IMR-90 (cell line): ENCODE measurements around the gene PPHLN1. TPM values are rescaled to one million over a fixed set of nuclear protein-coding genes. Genes with fewer than 3 reads are reported as not detected.

Experiments used
- ATAC-seq: fragments of 200-7000 bp; cut with Tn5 transposase; 2 replicates; pipeline ENCODE4 v1.9.1; 2020; ENCODE audit warnings: low read depth, mild to moderate bottlenecking, moderate library complexity
- BruUV-seq: library from RNA; stranded (reverse); fragments of 400-500 nt; replicated peaks from 2 replicates; lab custom pipeline; 2021; lab: Mats Ljungman, UMichigan
- CTCF ChIA-PET: fragments of 300-600 bp; formaldehyde crosslinking; extraction: SDS; loops from one replicate; lab custom pipeline; 2021; ENCODE audit warnings: antibody characterized with exemption; lab: Yijun Ruan, JAX
- POLR2A ChIA-PET: fragments of 300-600 bp; sonication (Branson Sonifier 250); formaldehyde crosslinking; loops from one replicate; lab custom pipeline; 2022; ENCODE audit warnings: antibody characterized with exemption; ENCODE audit not compliant: unreplicated experiment; lab: Charles Lee
- DNase-seq: peaks from one replicate; pipeline ENCODE4 v3.0.0; 2013
- H2AFZ ChIP-seq: replicated peaks from 2 replicates; pipeline ENCODE3; 2013; ENCODE audit warnings: low read length, mild to moderate bottlenecking; ENCODE audit not compliant: poor library complexity
- H2AK5ac ChIP-seq: 2 replicates; pipeline ENCODE4 v1.6.1; 2013; ENCODE audit warnings: low read depth, low read length, inconsistent platforms
- H2AK9ac ChIP-seq: replicated peaks from 2 replicates; pipeline ENCODE3; 2013; ENCODE audit warnings: mild to moderate bottlenecking, low read depth, low read length, moderate library complexity; ENCODE audit not compliant: poor library complexity
- H2BK120ac ChIP-seq: 2 replicates; pipeline ENCODE4 v1.6.1; 2013; ENCODE audit warnings: low read depth, low read length, inconsistent platforms
- H2BK15ac ChIP-seq: 3 replicates; pipeline ENCODE4 v1.6.1; 2013; ENCODE audit warnings: low read depth, low read length, inconsistent platforms
- H2BK20ac ChIP-seq: 2 replicates; pipeline ENCODE4 v1.6.1; 2013; ENCODE audit warnings: low read depth, mild to moderate bottlenecking, inconsistent platforms, low read length, moderate library complexity
- H2BK5ac ChIP-seq: 2 replicates; pipeline ENCODE4 v1.6.1; 2013; ENCODE audit warnings: mild to moderate bottlenecking, low read depth, low read length, inconsistent platforms; ENCODE audit not compliant: poor library complexity, severe bottlenecking
- H3K14ac ChIP-seq: replicated peaks from 2 replicates; pipeline ENCODE4 v1.6.1; 2013; ENCODE audit warnings: low read depth, low read length, inconsistent platforms
- H3K18ac ChIP-seq: 2 replicates; pipeline ENCODE4 v1.6.1; 2013; ENCODE audit warnings: low read depth, low read length, control low read depth
- H3K23ac ChIP-seq: 2 replicates; pipeline ENCODE4 v1.6.1; 2013; ENCODE audit warnings: low read depth, low read length, inconsistent platforms
- H3K27ac ChIP-seq: 2 replicates; pipeline ENCODE4 v1.5.1; 2013; ENCODE audit warnings: mild to moderate bottlenecking, control low read depth, low read length; ENCODE audit not compliant: insufficient read depth
- H3K27me3 ChIP-seq: 2 replicates; pipeline ENCODE4 v1.6.1; 2013; ENCODE audit warnings: low read length; ENCODE audit not compliant: control insufficient read depth, insufficient read depth
- H3K36me3 ChIP-seq: 2 replicates; pipeline ENCODE4 v1.6.1; 2013; ENCODE audit warnings: low read length, mixed read lengths; ENCODE audit not compliant: control insufficient read depth, insufficient read depth
- H3K4ac ChIP-seq: 2 replicates; pipeline ENCODE4 v1.6.1; 2013; ENCODE audit warnings: low read depth, low read length, inconsistent platforms
- H3K4me1 ChIP-seq: 2 replicates; pipeline ENCODE4 v1.6.1; 2013; ENCODE audit warnings: low read length, mixed read lengths; ENCODE audit not compliant: control insufficient read depth, insufficient read depth
- H3K4me2 ChIP-seq: 2 replicates; pipeline ENCODE4 v1.6.1; 2013; ENCODE audit warnings: low read depth, mild to moderate bottlenecking, control low read depth, low read length, moderate library complexity
- H3K4me3 ChIP-seq: 2 replicates; pipeline ENCODE4 v1.5.1; 2013; ENCODE audit warnings: low read depth, mild to moderate bottlenecking, control low read depth, low read length, moderate library complexity; ENCODE audit not compliant: insufficient read depth
- H3K56ac ChIP-seq: 2 replicates; pipeline ENCODE4 v1.6.1; 2013; ENCODE audit warnings: low read length, inconsistent platforms; ENCODE audit not compliant: insufficient read depth; ENCODE audit errors: extremely low read depth
- H3K79me1 ChIP-seq, 2 experiments: 2 replicates each; pipeline ENCODE4 v1.6.1; 2013; ENCODE audit warnings: low read length in 2 of 2, inconsistent platforms in 1 of 2, low read depth in 1 of 2
- H3K9ac ChIP-seq: 2 replicates; pipeline ENCODE4 v1.6.1; 2013; ENCODE audit warnings: low read depth, low read length, control low read depth
- H3K9me1 ChIP-seq: 2 replicates; pipeline ENCODE4 v1.6.1; 2013; ENCODE audit warnings: low read length, inconsistent platforms; ENCODE audit not compliant: insufficient read depth
- H3K9me3 ChIP-seq: 2 replicates; pipeline ENCODE4 v1.6.1; 2013; ENCODE audit warnings: low read length; ENCODE audit not compliant: control insufficient read depth, insufficient read depth
- H4K20me1 ChIP-seq: 2 replicates; pipeline ENCODE4 v1.6.1; 2013; ENCODE audit warnings: low read length, inconsistent platforms; ENCODE audit not compliant: insufficient read depth
- H4K5ac ChIP-seq: 2 replicates; pipeline ENCODE4 v1.6.1; 2013; ENCODE audit warnings: mild to moderate bottlenecking, low read depth, low read length, control low read depth
- H4K8ac ChIP-seq, 2 experiments: 2 replicates each; pipeline ENCODE4 v1.6.1; 2013; ENCODE audit warnings: low read depth in 2 of 2, low read length in 2 of 2, control low read depth in 1 of 2, inconsistent platforms in 1 of 2
- H4K91ac ChIP-seq: 2 replicates; pipeline ENCODE4 v1.6.1; 2013; ENCODE audit warnings: low read depth, low read length, inconsistent platforms; ENCODE audit not compliant: insufficient read depth
- CEBPB ChIP-seq: IDR thresholded peaks from 2 replicates; pipeline ENCODE4 v1.6.1; 2012; ENCODE audit warnings: low read depth, low read length, improper control_type of control experiment
- CHD1 ChIP-seq: IDR thresholded peaks from 2 replicates; pipeline ENCODE4 v1.6.1; 2012; ENCODE audit warnings: low read depth, low read length, improper control_type of control experiment
- ELK1 ChIP-seq: fragments of 150-350 bp; IDR thresholded peaks from 2 replicates; pipeline ENCODE4 v1.6.1; 2016; ENCODE audit warnings: low read depth, mild to moderate bottlenecking, low read length, moderate library complexity, borderline replicate concordance
- FOS ChIP-seq: fragments of 150-350 bp; IDR thresholded peaks from 2 replicates; pipeline ENCODE4 v1.6.1; 2016; ENCODE audit warnings: low read depth, low read length
- MAFK ChIP-seq: IDR thresholded peaks from 2 replicates; pipeline ENCODE4 v1.6.1; 2012; ENCODE audit warnings: low read depth, low read length, improper control_type of control experiment
- MAZ ChIP-seq: IDR thresholded peaks from 2 replicates; pipeline ENCODE4 v1.6.1; 2012; ENCODE audit warnings: low read depth, mild to moderate bottlenecking, low read length, improper control_type of control experiment, moderate library complexity, borderline replicate concordance
- MXI1 ChIP-seq: IDR thresholded peaks from 2 replicates; pipeline ENCODE4 v1.6.1; 2012; ENCODE audit warnings: low read depth, mild to moderate bottlenecking, low read length, moderate library complexity, borderline replicate concordance
- NFE2L2 ChIP-seq: fragments of 150-350 bp; IDR thresholded peaks from 2 replicates; pipeline ENCODE4 v1.6.1; 2016; ENCODE audit warnings: low read depth, mild to moderate bottlenecking, low read length
- POLR2A ChIP-seq: IDR thresholded peaks from 2 replicates; pipeline ENCODE4 v1.6.1; 2012; ENCODE audit warnings: mild to moderate bottlenecking, low read depth, low read length
- RAD21 ChIP-seq: IDR thresholded peaks from 2 replicates; pipeline ENCODE4 v1.6.1; 2012; ENCODE audit warnings: low read length, improper control_type of control experiment
- RCOR1 ChIP-seq: IDR thresholded peaks from 2 replicates; pipeline ENCODE4 v1.6.1; 2012; ENCODE audit warnings: mild to moderate bottlenecking, low read length, improper control_type of control experiment; ENCODE audit not compliant: insufficient replicate concordance
- RFX5 ChIP-seq: IDR thresholded peaks from 2 replicates; pipeline ENCODE4 v1.8.0; 2012; ENCODE audit warnings: low read depth, mild to moderate bottlenecking, low read length, moderate library complexity
- SMC3 ChIP-seq: fragments of 150-350 bp; IDR thresholded peaks from 2 replicates; pipeline ENCODE4 v1.6.1; 2016; ENCODE audit warnings: low read depth, mild to moderate bottlenecking, antibody characterized with exemption, low read length, moderate library complexity
- WGBS, 2 experiments: methylation state at CpG; one replicate each; pipeline versions ENCODE4 v1.1.5 to v1.1.7; 2013; ENCODE audit warnings: missing lambda C conversion rate in 2 of 2; ENCODE audit not compliant: insufficient read length in 1 of 2; ENCODE audit errors: extremely low coverage in 2 of 2; 5-methylcytosine and 5-hydroxymethylcytosine counted together
- dilution Hi-C: fragments of 300-500 bp; cut with HindIII; formaldehyde crosslinking; loops from one replicate; pipeline ENCODE4 v1.14.3; 2018; ENCODE audit warnings: low sequenced_read_pairs; ENCODE audit not compliant: unreplicated experiment
- in situ Hi-C: fragments of 300-500 bp; cut with MboI; formaldehyde crosslinking; loops from 3 replicates; pipeline ENCODE4 v1.14.3; 2019; ENCODE audit warnings: low sequenced_read_pairs, inconsistent platforms, mixed read lengths
- intact Hi-C: fragments of 100-400 bp; cut with micrococcal nuclease; formaldehyde crosslinking; loops from 2 replicates; pipeline ENCODE4 v1.10.0; 2022
- polyA plus RNA-seq, 3 experiments: library from polyadenylated mRNA; depleted of rRNA; stranded (reverse); fragments of >200 nt; gene quantifications; 2 replicates each; pipeline ENCODE4 v1.2.3, GENCODE V29; 2012; ENCODE audit warnings: low replicate concordance in 1 of 3
- total RNA-seq: library from RNA; depleted of rRNA; stranded (reverse); fragments of >200 nt; gene quantifications from 2 replicates; pipeline ENCODE4 v1.2.3, GENCODE V29; 2012
- TF ChIP-seq, protein P1 (sequence below): conservative IDR thresholded peaks from 2 replicates; pipeline ENCODE4 v1.5.1; 2012; ENCODE audit warnings: mild to moderate bottlenecking, low read depth, low read length, improper control_type of control experiment

The PPHLN1 gene
- total and polyA plus RNA-seq, 2 of the 4 experiments (the other 2 are of a cell fraction) = 50.7 to 54.3 TPM

DNA sequence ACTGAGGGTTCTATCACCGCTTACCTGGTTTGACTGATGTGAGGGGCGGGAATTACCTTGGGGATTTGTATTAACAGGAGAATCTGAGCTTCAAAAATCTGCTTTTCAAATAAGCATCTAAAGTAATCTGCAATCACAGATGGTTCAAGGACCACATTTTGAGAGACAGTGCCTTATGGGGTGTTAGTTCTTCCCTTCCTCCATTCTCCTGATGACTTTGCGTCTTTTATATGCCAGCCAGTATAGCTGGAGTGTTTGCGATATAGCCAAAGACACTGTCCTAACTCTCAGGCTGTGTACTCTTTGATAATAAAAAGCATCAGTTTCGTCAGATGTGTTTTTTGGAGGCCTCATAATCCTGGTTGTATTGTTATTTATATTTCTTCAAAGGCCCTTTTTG, 39.5 kb downstream of the PPHLN1 start:
- WGBS, 2 experiments = no CpG with 5 or more reads among the region's 5 CpGs
- BruUV-seq = no TSS peak
- POLR2A ChIA-PET = no interaction called here

More for the DNA sequence above, 39.5 kb downstream of the PPHLN1 start:
- Histone ChIP-seq H3K9me1 (no peaks in the 10 kb centered on the region), H2AK5ac (no peak overlapping the region), H3K18ac (no peak overlapping the region), H4K20me1 (no peaks in the 10 kb centered on the region; the same call in 1 of the 2 replicates), H3K27me3 (no peaks in the 10 kb centered on the region), H2AFZ (no peak overlapping the region), H2BK15ac (no peak overlapping the region), H4K91ac (no peak overlapping the region), H2BK5ac (no peak overlapping the region), H3K4me3 (no peak overlapping the region), H3K9ac (no peak overlapping the region), H3K4me2 (no peak overlapping the region), H3K4ac (no peak overlapping the region), H4K5ac (no peak overlapping the region), H3K23ac (no peak overlapping the region), H2AK9ac (no peak overlapping the region), H2BK20ac (no peak overlapping the region), H3K79me1 (peaks cover 0 to 32% of the 10 kb centered on the region in 2 experiments; a peak in 3 of 4 replicates), H3K4me1 (peaks cover 5% of the 10 kb centered on the region), H3K56ac (no peak overlapping the region), H3K14ac (no peak overlapping the region), H4K8ac (no peak overlapping the region), H3K36me3 (peaks cover 2% of the 10 kb centered on the region; the same call in 1 of the 2 replicates), H3K27ac (no peak overlapping the region), H2BK120ac (no peak overlapping the region), H3K9me3 (no peaks in the 10 kb centered on the region)
- TF ChIP-seq NFE2L2 (no peak), MAFK (no peak), MXI1 (no peak), ELK1 (no peak), CEBPB (no peak), RAD21 (no peak), RFX5 (no peak), CHD1 (no peak), MAZ (no peak), POLR2A (no peak), RCOR1 (no peak), FOS (no peak), SMC3 (no peak)
- TF ChIP-seq, protein P1, sequence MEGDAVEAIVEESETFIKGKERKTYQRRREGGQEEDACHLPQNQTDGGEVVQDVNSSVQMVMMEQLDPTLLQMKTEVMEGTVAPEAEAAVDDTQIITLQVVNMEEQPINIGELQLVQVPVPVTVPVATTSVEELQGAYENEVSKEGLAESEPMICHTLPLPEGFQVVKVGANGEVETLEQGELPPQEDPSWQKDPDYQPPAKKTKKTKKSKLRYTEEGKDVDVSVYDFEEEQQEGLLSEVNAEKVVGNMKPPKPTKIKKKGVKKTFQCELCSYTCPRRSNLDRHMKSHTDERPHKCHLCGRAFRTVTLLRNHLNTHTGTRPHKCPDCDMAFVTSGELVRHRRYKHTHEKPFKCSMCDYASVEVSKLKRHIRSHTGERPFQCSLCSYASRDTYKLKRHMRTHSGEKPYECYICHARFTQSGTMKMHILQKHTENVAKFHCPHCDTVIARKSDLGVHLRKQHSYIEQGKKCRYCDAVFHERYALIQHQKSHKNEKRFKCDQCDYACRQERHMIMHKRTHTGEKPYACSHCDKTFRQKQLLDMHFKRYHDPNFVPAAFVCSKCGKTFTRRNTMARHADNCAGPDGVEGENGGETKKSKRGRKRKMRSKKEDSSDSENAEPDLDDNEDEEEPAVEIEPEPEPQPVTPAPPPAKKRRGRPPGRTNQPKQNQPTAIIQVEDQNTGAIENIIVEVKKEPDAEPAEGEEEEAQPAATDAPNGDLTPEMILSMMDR = no peak
- dilution Hi-C loops = no loop called here
- intact Hi-C loops = no loop called here
- DNase-seq = no peak
- no peak for ATAC-seq
- in situ Hi-C loops = no loop called here
- CTCF ChIA-PET = no interaction called here
